Ishikawa (cell line): ENCODE data around the gene TDP1.

Source experiments
- CEBPB ChIP-seq: IDR thresholded peaks from 2 replicates; pipeline ENCODE4 v1.6.1; 2012
- CREB1 ChIP-seq: IDR thresholded peaks from 2 replicates; pipeline ENCODE4 v1.6.1; 2012; ENCODE audit warnings: low read depth
- EGR1 ChIP-seq: IDR thresholded peaks from 2 replicates; pipeline ENCODE4 v1.6.1; 2012
- EP300 ChIP-seq: IDR thresholded peaks from 2 replicates; pipeline ENCODE4 v1.6.1; 2012; ENCODE audit warnings: borderline replicate concordance
- FOXM1 ChIP-seq: IDR thresholded peaks from 2 replicates; pipeline ENCODE4 v1.6.1; 2012; ENCODE audit warnings: low read depth, borderline replicate concordance
- MAX ChIP-seq: IDR thresholded peaks from 2 replicates; pipeline ENCODE4 v1.6.1; 2012
- NFIC ChIP-seq: IDR thresholded peaks from 2 replicates; pipeline ENCODE4 v1.6.1; 2012
- RAD21 ChIP-seq: IDR thresholded peaks from 2 replicates; pipeline ENCODE4 v1.6.1; 2012; ENCODE audit warnings: low read depth
- REST ChIP-seq: IDR thresholded peaks from 2 replicates; pipeline ENCODE4 v1.6.1; 2012; ENCODE audit warnings: low read depth, mild to moderate bottlenecking
- TAF1 ChIP-seq: IDR thresholded peaks from 2 replicates; pipeline ENCODE4 v1.6.1; 2012; ENCODE audit warnings: low read depth, mild to moderate bottlenecking
- TCF12 ChIP-seq: IDR thresholded peaks from 2 replicates; pipeline ENCODE4 v1.6.1; 2012; ENCODE audit warnings: low read depth
- TEAD4 ChIP-seq: IDR thresholded peaks from 2 replicates; pipeline ENCODE4 v1.6.1; 2012
- YY1 ChIP-seq: IDR thresholded peaks from 2 replicates; pipeline ENCODE4 v1.6.1; 2012; ENCODE audit warnings: low read depth
- ZBTB7A ChIP-seq: IDR thresholded peaks from 2 replicates; pipeline ENCODE4 v1.6.1; 2012; ENCODE audit warnings: low read depth
- TF ChIP-seq, protein P1 (sequence below): IDR thresholded peaks from 2 replicates; pipeline ENCODE4 v1.6.1; 2012

The TDP1 gene

DNA sequence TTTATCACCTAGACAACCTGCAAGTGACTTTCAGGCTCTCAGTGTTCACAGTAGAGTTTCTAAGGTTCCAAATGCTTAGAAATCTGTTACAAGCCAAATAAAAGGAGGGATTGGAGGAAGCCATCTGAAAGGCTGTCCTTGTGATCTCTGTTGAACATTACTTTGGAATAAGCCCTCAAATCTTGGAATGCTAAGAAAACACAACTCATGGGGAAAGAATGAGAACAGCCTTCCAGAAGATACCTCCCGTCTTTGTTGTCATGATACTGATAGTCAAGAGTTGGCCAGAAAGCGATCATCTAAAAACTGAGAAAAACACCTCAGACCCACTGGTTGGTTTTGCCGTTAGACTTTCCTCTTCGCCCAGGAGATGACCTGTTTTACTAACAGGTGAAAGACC, 61.6 kb downstream of the TDP1 start:
- TF ChIP-seq EGR1 (no peak), YY1 (no peak), TAF1 (no peak), CEBPB (no peak)
- TF ChIP-seq, protein P1, sequence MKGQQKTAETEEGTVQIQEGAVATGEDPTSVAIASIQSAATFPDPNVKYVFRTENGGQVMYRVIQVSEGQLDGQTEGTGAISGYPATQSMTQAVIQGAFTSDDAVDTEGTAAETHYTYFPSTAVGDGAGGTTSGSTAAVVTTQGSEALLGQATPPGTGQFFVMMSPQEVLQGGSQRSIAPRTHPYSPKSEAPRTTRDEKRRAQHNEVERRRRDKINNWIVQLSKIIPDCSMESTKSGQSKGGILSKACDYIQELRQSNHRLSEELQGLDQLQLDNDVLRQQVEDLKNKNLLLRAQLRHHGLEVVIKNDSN, result no peak

DNA sequence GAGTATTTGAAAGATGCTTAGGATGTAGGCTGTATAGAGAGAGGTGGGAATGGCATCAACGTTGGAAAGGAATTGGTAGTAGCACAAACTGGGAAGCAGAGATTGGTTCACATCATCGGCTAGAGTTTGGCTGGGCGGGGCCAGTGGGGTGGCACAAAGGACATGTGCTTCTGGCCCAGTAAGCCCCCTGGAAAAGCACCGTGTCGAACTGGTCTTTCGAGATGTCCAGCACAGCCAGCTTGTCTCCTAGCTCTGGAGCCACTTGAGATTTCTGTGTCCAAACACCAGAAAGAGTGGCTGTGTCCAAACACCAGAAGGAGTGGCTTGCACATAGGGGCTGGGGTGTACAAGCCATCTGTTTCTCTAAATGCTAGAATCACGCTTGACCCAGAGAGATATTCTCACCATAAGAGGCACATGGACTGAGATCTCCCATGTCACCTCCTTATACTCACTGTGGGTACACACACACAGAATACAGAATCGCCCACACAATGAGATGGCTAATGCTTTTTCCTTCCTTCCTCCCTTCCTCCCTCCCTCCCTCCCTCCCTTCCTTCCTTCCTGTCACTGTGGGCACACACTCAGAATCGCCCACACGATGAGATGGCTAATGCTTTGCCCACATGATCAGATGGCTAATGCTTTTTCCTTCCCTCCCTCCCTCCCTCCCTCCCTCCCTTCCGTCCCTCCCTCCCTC, 64.2 kb downstream of the TDP1 start:
- TF ChIP-seq NFIC (no peak), YY1 (no peak), CEBPB (no peak), REST (no peak), FOXM1 (no peak), EP300 (no peak), TAF1 (no peak), EGR1 (no peak), RAD21 (no peak), MAX (no peak), CREB1 (no peak), ZBTB7A (no peak), TCF12 (no peak), TEAD4 (no peak)
- TF ChIP-seq, protein P1, result no peak

DNA sequence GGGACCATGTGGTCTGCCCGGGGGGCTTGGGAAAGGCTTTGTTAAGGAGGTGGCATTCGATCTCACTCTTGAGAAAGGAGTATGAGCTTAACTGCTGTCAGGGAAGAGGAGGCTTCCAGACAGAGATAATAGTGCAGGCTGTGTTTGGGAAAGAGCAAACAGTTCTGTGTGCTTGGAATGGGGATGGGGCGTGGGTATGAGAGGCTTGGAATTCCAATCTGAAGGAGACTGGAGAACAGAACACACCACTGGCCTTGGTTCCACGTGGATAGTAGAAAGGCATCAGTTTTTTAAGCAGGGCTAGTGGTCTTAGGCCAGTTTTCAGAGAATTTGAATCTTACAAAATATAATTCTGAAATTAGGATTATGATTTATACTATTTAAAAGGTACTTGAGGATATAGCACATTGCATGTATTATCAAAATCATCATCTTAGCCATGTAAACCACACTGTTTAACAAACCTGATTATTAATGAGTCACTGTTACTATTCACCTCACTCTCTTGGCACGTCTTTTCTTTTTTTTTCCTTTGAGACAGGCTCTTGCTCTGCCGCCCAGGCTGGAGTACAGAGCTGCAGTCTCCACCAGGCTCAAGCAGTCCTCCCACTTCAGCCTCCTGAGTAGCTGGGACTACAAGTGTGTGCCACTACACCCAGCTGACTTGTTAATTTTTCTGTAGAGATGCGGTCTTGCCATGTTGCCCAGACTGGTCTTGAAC, 67.6 kb downstream of the TDP1 start:
- TF ChIP-seq TEAD4 (no peak), FOXM1 (no peak), CEBPB (no peak), EGR1 (no peak), TCF12 (no peak)
- TF ChIP-seq, protein P1, result no peak

DNA sequence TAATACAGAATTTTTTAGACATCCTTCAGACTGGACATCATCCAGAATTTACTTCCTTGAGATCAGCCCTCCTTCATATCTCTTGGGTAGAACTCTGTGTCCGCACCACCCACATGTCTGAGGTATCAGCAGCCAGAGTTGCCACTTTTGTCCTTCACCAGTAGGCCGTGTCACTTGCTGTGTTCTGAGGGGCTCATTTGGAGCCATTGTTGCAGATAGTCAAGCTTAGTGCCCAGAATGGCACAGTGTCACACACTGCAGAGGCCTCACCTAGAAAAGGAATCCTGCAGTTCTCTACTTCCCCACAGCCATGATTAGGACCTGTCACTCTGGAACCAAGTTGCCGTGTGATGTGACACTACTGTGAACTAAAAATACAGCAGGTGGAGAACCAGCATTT, 69.2 kb downstream of the TDP1 start:
- TF ChIP-seq REST (no peak), TEAD4 (no peak), MAX (no peak), CEBPB (no peak), CREB1 (no peak), TAF1 (no peak), NFIC (no peak), RAD21 (no peak), ZBTB7A (no peak)
- TF ChIP-seq, protein P1, result no peak

- TF ChIP-seq YY1 (no peak), TEAD4 (no peak), EP300 (no peak), EGR1 (no peak), MAX (no peak), FOXM1 (no peak), TCF12 (no peak), TAF1 (no peak), CREB1 (no peak), NFIC (no peak), ZBTB7A (no peak), RAD21 (no peak), REST (no peak), CEBPB (no peak)
- TF ChIP-seq, protein P1, result no peak
These were observed 72.1 kb downstream of the TDP1 start for GRCh38 chr14:90027842-90028241.
